Ishikawa (cell line): Measurements from ENCODE around the gene KAT8.

ENCODE experiments used
- CEBPB ChIP-seq: IDR thresholded peaks from 2 replicates; pipeline ENCODE4 v1.6.1; 2012
- CREB1 ChIP-seq: IDR thresholded peaks from 2 replicates; pipeline ENCODE4 v1.6.1; 2012; ENCODE audit warnings: low read depth
- EGR1 ChIP-seq: IDR thresholded peaks from 2 replicates; pipeline ENCODE4 v1.6.1; 2012
- EP300 ChIP-seq: IDR thresholded peaks from 2 replicates; pipeline ENCODE4 v1.6.1; 2012; ENCODE audit warnings: borderline replicate concordance
- FOXM1 ChIP-seq: IDR thresholded peaks from 2 replicates; pipeline ENCODE4 v1.6.1; 2012; ENCODE audit warnings: low read depth, borderline replicate concordance
- NFIC ChIP-seq: IDR thresholded peaks from 2 replicates; pipeline ENCODE4 v1.6.1; 2012
- RAD21 ChIP-seq: IDR thresholded peaks from 2 replicates; pipeline ENCODE4 v1.6.1; 2012; ENCODE audit warnings: low read depth
- TAF1 ChIP-seq: IDR thresholded peaks from 2 replicates; pipeline ENCODE4 v1.6.1; 2012; ENCODE audit warnings: low read depth, mild to moderate bottlenecking
- TCF12 ChIP-seq: IDR thresholded peaks from 2 replicates; pipeline ENCODE4 v1.6.1; 2012; ENCODE audit warnings: low read depth
- TEAD4 ChIP-seq: IDR thresholded peaks from 2 replicates; pipeline ENCODE4 v1.6.1; 2012
- USF1 ChIP-seq: IDR thresholded peaks from 2 replicates; pipeline ENCODE4 v1.6.1; 2012
- YY1 ChIP-seq: IDR thresholded peaks from 2 replicates; pipeline ENCODE4 v1.6.1; 2012; ENCODE audit warnings: low read depth
- ZBTB7A ChIP-seq: IDR thresholded peaks from 2 replicates; pipeline ENCODE4 v1.6.1; 2012; ENCODE audit warnings: low read depth
- TF ChIP-seq, protein P1 (sequence below): IDR thresholded peaks from 2 replicates; pipeline ENCODE4 v1.6.1; 2012; ENCODE audit warnings: low read depth, mild to moderate bottlenecking
- TF ChIP-seq, protein P2 (sequence below): IDR thresholded peaks from 2 replicates; pipeline ENCODE4 v1.6.1; 2012

The KAT8 gene

DNA sequence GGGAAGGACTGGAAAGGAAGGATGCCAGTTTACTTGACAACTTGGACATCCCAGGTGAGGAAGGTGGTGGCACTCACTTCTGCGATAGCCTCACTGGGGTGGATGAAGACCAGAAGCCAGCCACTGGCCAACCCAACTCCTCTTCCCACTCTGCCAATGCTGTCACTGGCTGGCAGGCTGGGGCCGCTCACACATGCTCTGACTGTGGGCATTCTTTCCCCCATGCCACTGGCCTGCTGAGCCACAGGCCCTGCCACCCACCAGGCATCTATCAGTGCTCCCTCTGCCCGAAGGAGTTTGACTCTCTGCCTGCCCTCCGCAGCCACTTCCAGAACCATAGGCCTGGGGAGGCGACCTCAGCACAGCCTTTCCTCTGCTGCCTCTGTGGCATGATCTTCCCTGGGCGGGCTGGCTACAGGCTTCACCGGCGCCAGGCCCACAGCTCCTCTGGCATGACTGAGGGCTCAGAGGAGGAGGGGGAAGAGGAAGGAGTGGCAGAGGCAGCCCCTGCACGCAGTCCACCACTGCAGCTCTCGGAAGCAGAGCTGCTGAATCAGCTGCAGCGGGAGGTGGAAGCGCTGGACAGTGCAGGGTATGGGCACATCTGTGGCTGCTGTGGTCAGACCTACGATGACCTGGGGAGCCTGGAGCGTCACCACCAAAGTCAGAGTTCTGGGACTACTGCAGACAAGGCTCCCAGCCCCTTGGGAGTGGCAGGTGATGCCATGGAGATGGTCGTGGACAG, 38.7 kb upstream of the KAT8 start:
- TF ChIP-seq CREB1 = no peak
- TF ChIP-seq, protein P1, sequence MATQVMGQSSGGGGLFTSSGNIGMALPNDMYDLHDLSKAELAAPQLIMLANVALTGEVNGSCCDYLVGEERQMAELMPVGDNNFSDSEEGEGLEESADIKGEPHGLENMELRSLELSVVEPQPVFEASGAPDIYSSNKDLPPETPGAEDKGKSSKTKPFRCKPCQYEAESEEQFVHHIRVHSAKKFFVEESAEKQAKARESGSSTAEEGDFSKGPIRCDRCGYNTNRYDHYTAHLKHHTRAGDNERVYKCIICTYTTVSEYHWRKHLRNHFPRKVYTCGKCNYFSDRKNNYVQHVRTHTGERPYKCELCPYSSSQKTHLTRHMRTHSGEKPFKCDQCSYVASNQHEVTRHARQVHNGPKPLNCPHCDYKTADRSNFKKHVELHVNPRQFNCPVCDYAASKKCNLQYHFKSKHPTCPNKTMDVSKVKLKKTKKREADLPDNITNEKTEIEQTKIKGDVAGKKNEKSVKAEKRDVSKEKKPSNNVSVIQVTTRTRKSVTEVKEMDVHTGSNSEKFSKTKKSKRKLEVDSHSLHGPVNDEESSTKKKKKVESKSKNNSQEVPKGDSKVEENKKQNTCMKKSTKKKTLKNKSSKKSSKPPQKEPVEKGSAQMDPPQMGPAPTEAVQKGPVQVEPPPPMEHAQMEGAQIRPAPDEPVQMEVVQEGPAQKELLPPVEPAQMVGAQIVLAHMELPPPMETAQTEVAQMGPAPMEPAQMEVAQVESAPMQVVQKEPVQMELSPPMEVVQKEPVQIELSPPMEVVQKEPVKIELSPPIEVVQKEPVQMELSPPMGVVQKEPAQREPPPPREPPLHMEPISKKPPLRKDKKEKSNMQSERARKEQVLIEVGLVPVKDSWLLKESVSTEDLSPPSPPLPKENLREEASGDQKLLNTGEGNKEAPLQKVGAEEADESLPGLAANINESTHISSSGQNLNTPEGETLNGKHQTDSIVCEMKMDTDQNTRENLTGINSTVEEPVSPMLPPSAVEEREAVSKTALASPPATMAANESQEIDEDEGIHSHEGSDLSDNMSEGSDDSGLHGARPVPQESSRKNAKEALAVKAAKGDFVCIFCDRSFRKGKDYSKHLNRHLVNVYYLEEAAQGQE = no peak
- TF ChIP-seq TCF12 = no peak
- TF ChIP-seq YY1 = no peak
- TF ChIP-seq NFIC = no peak
- no peak for TF ChIP-seq EP300
- TF ChIP-seq TAF1 = no peak
- TF ChIP-seq FOXM1 = no peak
- no peak for TF ChIP-seq ZBTB7A
- no peak for TF ChIP-seq USF1
- TF ChIP-seq, protein P2, sequence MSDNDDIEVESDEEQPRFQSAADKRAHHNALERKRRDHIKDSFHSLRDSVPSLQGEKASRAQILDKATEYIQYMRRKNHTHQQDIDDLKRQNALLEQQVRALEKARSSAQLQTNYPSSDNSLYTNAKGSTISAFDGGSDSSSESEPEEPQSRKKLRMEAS = no peak
- no peak for TF ChIP-seq CEBPB
- no peak for TF ChIP-seq TEAD4

GRCh38 chr16:31079342-31079944, 38.0 kb upstream of the KAT8 start:
- TF ChIP-seq CEBPB (no peak), CREB1 (no peak), FOXM1 (no peak), ZBTB7A (no peak), USF1 (no peak), TEAD4 (no peak), RAD21 (no peak), TAF1 (no peak), YY1 (no peak), NFIC (no peak), TCF12 (no peak), EGR1 (no peak), EP300 (no peak)
- TF ChIP-seq, protein P2 = no peak
- TF ChIP-seq, protein P1 = no peak

- TF ChIP-seq FOXM1 (no peak), EGR1 (no peak), YY1 (no peak), CREB1 (no peak), TAF1 (no peak), TEAD4 (no peak)
- TF ChIP-seq, protein P2 = no peak
- TF ChIP-seq, protein P1 = no peak
Observed at GRCh38 chr16:31080035-31080629, 37.3 kb upstream of the KAT8 start.
